Heart left ventricle (tissue), 16 donors: ENCODE measurements around the gene SCGB1C2. TPM values are rescaled to one million over a fixed set of nuclear protein-coding genes. Genes with fewer than 3 reads are reported as not detected.

Source experiments
- ATAC-seq, 4 donors: fragments of 200-7000 bp; cut with Tn5 transposase; one replicate each; pipeline ENCODE4 v1.9.1; 2020 to 2022; ENCODE audit warnings: moderate library complexity in 4 of 4, mild to moderate bottlenecking in 3 of 4, moderate number of reproducible peaks in 1 of 4
- DNase-seq, 5 donors: peaks; one replicate each; pipeline ENCODE4 v3.0.0-alpha.2; 2020
- H3K27ac ChIP-seq, 12 donors: fragments of 200-600 bp; sonication (generic) in 4 of 12; one replicate each; pipeline versions ENCODE4 v1.5.0 to v1.8.0; 2016 to 2022; ENCODE audit warnings: mild to moderate bottlenecking in 2 of 12
- H3K27me3 ChIP-seq, 9 donors: fragments of 200-600 bp; sonication (generic) in 2 of 9; one replicate each; pipeline versions ENCODE4 v1.5.1 to v1.8.0; 2016 to 2022; ENCODE audit warnings: mild to moderate bottlenecking in 3 of 9
- H3K36me3 ChIP-seq, 9 donors: fragments of 200-600 bp; sonication (generic) in 2 of 9; one replicate each; pipeline versions ENCODE4 v1.5.0 to v1.8.0; 2018 to 2022; ENCODE audit warnings: mild to moderate bottlenecking in 2 of 9
- H3K4me1 ChIP-seq, 12 donors: fragments of 200-600 bp; sonication (generic) in 4 of 12; one replicate each; pipeline versions ENCODE4 v1.5.0 to v1.8.0; 2016 to 2022; ENCODE audit warnings: mild to moderate bottlenecking in 3 of 12
- H3K4me3 ChIP-seq, 12 donors: fragments of 200-600 bp; sonication (generic) in 4 of 12; one replicate each; pipeline versions ENCODE4 v1.5.0 to v1.8.0; 2017 to 2022; ENCODE audit warnings: mild to moderate bottlenecking in 9 of 12, moderate library complexity in 4 of 12
- H3K9me3 ChIP-seq, 12 donors: fragments of 200-600 bp; sonication (generic) in 4 of 12; one replicate each; pipeline versions ENCODE4 v1.5.0 to v1.8.0; 2016 to 2022; ENCODE audit warnings: mild to moderate bottlenecking in 1 of 12
- POLR2A ChIP-seq, 2 donors: fragments of 450-650 bp; IDR thresholded peaks; one replicate each; pipeline ENCODE4 v1.6.1; 2017; ENCODE audit warnings: antibody characterized with exemption in 2 of 2, mild to moderate bottlenecking in 2 of 2, moderate library complexity in 2 of 2
- WGBS, 4 donors: extraction: QIAGEN DNeasy Blood & Tissue Kit in 2 of 4; methylation state at CpG; one replicate each; pipeline versions ENCODE4 v1.1.5 to v1.1.7; 2013 to 2018; 5-methylcytosine and 5-hydroxymethylcytosine counted together
- intact Hi-C, 10 donors: fragments of 100-400 bp; cut with DNase I; formaldehyde crosslinking; loops; one replicate each; pipeline versions ENCODE4 v1.11.1 to v1.14.2; 2022
- polyA plus RNA-seq, 2 donors: library from polyadenylated mRNA; stranded (reverse); fragments of 200-250 nt; gene quantifications; one replicate each; pipeline ENCODE4 v1.2.3, GENCODE V29; 2013
- total RNA-seq, 9 donors: library from RNA; depleted of rRNA in 2 of 9; stranded (reverse); fragments of >200 nt in 2 of 9; fragmentation: NEBNext Ultra II Directional in 3 of 9; extraction: Animal tissue kit (Norgen Biotek cat#: 25700) in 3 of 9; gene quantifications; one replicate each; pipeline versions ENCODE4 v1.1.0 to v1.2.4, GENCODE V29; 2016 to 2023
- TF ChIP-seq, protein P1 (sequence below), 12 donors: fragments of 200-600 bp; sonication (generic) in 4 of 12; IDR thresholded peaks; one replicate each; pipeline versions ENCODE4 v1.5.0 to v1.8.0; 2018 to 2022; ENCODE audit warnings: antibody characterized with exemption in 12 of 12, mild to moderate bottlenecking in 5 of 12
- donor health status: ischemic (EF 13 %, LVEDD 7.1; RV severe dilation, severe dysfunction).
- donor health status: healthy with polysubstance abuse.
- donor health status: DM: no; HTN: yes; CAD: no.
- donor health status: DM: no; HTN: no; CAD: no.
- donor health status: ischemic (EF 25% LVEDD 6.9; RV normal size, moderate dysfunction).
- donor health status: ischemic (EF 25% LVEDD 5.7; RV mildly dilated, moderate dysfunction).
- donor health status: healthy.
- donor health status: DM: yes; HTN: yes; CAD: no.
- donor health status: ischemic (EF 35%, LVEDD 5.7; RV mildly dilated, moderate dysfunction).
- donor health status: nonischemic (EF 11% LVEDD 7.7; RV severe dilation, severe dysfunction).
- donor health status: DM: yes; HTN: yes; CAD: no.
- donor health status: PGD.
- donor health status: ischemic (EF 29% LVEDD 5.4; RV normal size, mild dysfunction).
- donor health status: nonischemic (EF 23%, LVEDD 6.1; RV moderate dilation, normal function).

SCGB1C2 gene
- total and polyA plus RNA-seq, 11 donors, result not detected

DNA sequence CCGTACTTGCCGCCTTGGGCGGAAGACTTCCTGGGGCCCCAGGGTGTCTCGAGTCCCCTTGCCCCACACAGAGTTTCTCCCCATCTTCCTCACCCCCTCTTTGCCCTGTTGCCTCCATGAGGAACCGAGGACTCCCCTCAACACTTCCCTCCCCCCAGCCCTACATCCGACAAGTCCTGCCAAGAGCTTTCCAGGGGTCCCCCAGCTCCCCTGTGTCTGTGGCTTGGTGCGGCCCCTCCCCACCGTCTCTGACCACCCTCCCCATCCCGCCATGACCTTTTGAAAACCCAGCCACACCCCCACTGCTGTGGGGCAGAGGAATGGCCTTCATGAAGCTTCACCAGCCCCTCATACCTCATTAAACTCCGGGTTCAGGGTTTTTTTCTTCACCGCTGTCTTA lies 11.4 kb downstream of the SCGB1C2 start:
- peaks cover 0 to 8% (median 0%) of the 10 kb centered on the region in 9 donors for H3K36me3 ChIP-seq
- DNase-seq, result peak in 4 of 5 donors; percentile 1 to 10 (median 5)
- H3K4me1 ChIP-seq, result peaks cover 0 to 3% (median under 1%) of the 10 kb centered on the region in 12 donors
- no peaks in the 10 kb centered on the region for H3K9me3 ChIP-seq
- intact Hi-C loops, result loop anchor here in 3 of 10 donors (5.0 kb wide), 3 partner anchors 159 to 244 kb away; no protein-coding TSS in a partner anchor
- WGBS, 4 donors, result 81 to 90% (median 85%) methylated on average over 10 to 11 of the region's 11 CpGs
- no peak overlapping the region for H3K27ac ChIP-seq
- no peak for TF ChIP-seq POLR2A (IDR thresholded peaks at IDR 0.05)
- TF ChIP-seq, protein P1, sequence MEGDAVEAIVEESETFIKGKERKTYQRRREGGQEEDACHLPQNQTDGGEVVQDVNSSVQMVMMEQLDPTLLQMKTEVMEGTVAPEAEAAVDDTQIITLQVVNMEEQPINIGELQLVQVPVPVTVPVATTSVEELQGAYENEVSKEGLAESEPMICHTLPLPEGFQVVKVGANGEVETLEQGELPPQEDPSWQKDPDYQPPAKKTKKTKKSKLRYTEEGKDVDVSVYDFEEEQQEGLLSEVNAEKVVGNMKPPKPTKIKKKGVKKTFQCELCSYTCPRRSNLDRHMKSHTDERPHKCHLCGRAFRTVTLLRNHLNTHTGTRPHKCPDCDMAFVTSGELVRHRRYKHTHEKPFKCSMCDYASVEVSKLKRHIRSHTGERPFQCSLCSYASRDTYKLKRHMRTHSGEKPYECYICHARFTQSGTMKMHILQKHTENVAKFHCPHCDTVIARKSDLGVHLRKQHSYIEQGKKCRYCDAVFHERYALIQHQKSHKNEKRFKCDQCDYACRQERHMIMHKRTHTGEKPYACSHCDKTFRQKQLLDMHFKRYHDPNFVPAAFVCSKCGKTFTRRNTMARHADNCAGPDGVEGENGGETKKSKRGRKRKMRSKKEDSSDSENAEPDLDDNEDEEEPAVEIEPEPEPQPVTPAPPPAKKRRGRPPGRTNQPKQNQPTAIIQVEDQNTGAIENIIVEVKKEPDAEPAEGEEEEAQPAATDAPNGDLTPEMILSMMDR (IDR thresholded peaks at IDR 0.05), result no peak
- peaks cover 0 to 4% (median 0%) of the 10 kb centered on the region in 9 donors for H3K27me3 ChIP-seq
- ATAC-seq, result no peak
- no peak overlapping the region for H3K4me3 ChIP-seq

DNA sequence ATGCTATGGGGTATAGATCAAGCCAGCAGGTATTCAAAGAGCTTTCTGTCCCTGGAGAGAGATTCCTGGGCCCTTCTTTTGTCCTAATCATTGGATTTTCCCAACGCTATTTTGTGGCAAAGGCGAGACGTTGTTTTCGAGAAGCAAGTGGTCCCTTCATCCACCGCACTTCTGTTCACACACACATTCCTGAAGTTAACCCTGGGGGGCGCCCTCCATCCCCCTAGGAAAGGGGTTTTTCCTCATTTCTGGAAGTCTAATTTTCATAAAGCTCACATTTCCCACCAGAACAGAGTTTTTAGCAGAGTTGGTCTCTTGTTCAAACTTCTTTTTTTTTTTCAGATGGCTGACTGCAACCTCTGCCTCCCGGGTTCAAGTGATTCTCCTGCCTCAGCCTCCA lies 11.9 kb downstream of the SCGB1C2 start:
- Histone ChIP-seq H3K4me1 (peaks cover 0 to 2% (median 0%) of the 10 kb centered on the region in 12 donors), H3K36me3 (peaks cover 0 to 8% (median 0%) of the 10 kb centered on the region in 9 donors), H3K27me3 (peaks cover 0 to 4% (median 0%) of the 10 kb centered on the region in 9 donors), H3K27ac (no peak overlapping the region), H3K4me3 (no peak overlapping the region), H3K9me3 (no peaks in the 10 kb centered on the region)
- DNase-seq, result peak in 3 of 5 donors; percentile 2 to 13 (median 4)
- TF ChIP-seq, protein P1 (IDR thresholded peaks at IDR 0.05), result no peak
- TF ChIP-seq POLR2A (IDR thresholded peaks at IDR 0.05), result no peak
- no peak for ATAC-seq
- 84 to 91% (median 88%) methylated on average over 7 of the region's 7 CpGs for WGBS, 4 donors
- intact Hi-C loops, result loop anchor here in 3 of 10 donors (5.0 kb wide), 3 partner anchors 158 to 243 kb away; no protein-coding TSS in a partner anchor

DNA sequence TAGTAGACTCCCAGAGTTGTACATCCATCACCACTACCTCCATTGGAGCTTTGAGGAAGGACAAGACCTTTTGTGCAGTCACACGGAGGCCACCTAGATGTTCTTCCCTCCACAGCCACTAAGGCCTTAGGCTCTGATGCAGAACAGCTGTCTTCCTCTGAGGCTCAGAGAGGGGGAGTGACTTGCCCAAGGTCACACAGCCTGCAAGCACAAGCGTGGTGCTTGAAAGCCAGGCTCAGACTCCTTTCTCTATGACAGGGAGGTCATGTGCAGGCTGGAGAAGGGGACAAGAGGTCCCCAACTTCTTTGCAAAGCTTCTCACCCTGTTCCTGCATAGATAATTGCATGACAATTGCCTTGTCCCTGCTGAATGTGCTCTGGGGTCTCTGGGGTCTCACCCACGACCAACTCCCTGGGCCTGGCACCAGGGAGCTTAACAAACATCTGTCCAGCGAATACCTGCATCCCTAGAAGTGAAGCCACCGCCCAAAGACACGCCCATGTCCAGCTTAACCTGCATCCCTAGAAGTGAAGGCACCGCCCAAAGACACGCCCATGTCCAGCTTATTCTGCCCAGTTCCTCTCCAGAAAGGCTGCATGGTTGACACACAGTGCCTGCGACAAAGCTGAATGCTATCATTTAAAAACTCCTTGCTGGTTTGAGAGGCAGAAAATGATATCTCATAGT lies 12.7 kb downstream of the SCGB1C2 start:
- TF ChIP-seq, protein P1 (IDR thresholded peaks at IDR 0.05), result no peak
- no peak for TF ChIP-seq POLR2A (IDR thresholded peaks at IDR 0.05)
- Histone ChIP-seq H3K27me3 (peaks cover 0 to 4% (median 0%) of the 10 kb centered on the region in 9 donors), H3K4me3 (no peak overlapping the region), H3K4me1 (peaks cover 0 to 2% (median 0%) of the 10 kb centered on the region in 12 donors), H3K27ac (no peak overlapping the region), H3K9me3 (no peaks in the 10 kb centered on the region), H3K36me3 (peaks cover 0 to 13% (median 0%) of the 10 kb centered on the region in 9 donors)
- intact Hi-C loops, result loop anchor here in 3 of 10 donors (5.0 kb wide), 3 partner anchors 157 to 242 kb away; no protein-coding TSS in a partner anchor
- ATAC-seq (no peak), DNase-seq (peak in 4 of 5 donors; percentile 0 to 14 (median 10))
- 85 to 87% (median 86%) methylated on average over 9 of the region's 9 CpGs for whole genome bisulfite sequencing, 4 donors

DNA sequence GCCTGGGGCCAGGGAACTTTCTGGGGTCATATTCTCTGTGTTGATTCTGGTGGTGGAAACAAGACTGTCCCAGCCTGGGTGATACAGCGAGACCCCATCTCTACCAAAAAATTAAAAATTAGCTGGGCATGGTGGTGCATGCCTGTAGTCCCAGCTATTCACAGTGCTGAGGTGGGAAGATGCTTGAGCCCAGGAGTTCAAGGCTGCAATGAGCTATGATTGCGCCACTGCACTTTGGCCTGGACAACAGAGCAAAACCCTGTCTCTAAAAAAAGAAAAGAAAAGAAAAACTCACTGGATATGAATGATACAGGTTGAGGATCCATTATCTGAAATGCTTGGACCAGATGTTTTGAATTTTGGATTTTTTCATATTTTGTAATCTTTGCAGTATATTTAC lies 13.6 kb downstream of the SCGB1C2 start:
- Histone ChIP-seq H3K27ac (no peak overlapping the region), H3K27me3 (peaks cover 0 to 4% (median 0%) of the 10 kb centered on the region in 9 donors), H3K9me3 (no peaks in the 10 kb centered on the region), H3K4me3 (no peak overlapping the region), H3K4me1 (peaks cover 0 to under 1% (median 0%) of the 10 kb centered on the region in 12 donors), H3K36me3 (peaks cover 0 to 21% (median 0%) of the 10 kb centered on the region in 9 donors)
- 93 to 97% (median 96%) methylated on average over 2 of the region's 2 CpGs for WGBS, 4 donors
- DNase-seq (peak in 2 of 5 donors; percentile 0 to 10), ATAC-seq (no peak)
- intact Hi-C loops, result no loop called here
- no peak for TF ChIP-seq POLR2A (IDR thresholded peaks at IDR 0.05)
- TF ChIP-seq, protein P1 (IDR thresholded peaks at IDR 0.05), result no peak
